T-cell (primary cell): ENCODE results near the gene OLFML1. TPM values are rescaled to one million over a fixed set of nuclear protein-coding genes. Genes with fewer than 3 reads are reported as not detected.

Experiments used
- ATAC-seq, 4 experiments: fragments of 200-7000 bp in 3 of 4; fragments of 150-1000 bp in 1 of 4; cut with Tn5 transposase; replicated peaks in 1 of 4; 1 replicate in 3 of 4; 2 replicates in 1 of 4; pipeline ENCODE4 v1.10.0; 2021; ENCODE audit warnings: moderate library complexity in 3 of 4, mild to moderate bottlenecking in 2 of 4, moderate number of reproducible peaks in 1 of 4
- CTCF ChIA-PET, 2 donors: fragments of 300-600 bp; sonication (Branson Sonifier 250); formaldehyde crosslinking; loops; one replicate each; lab custom pipeline; 2022; ENCODE audit warnings: antibody characterized with exemption in 2 of 2; lab: Charles Lee
- POLR2A ChIA-PET, 2 donors: fragments of 300-600 bp; sonication (Branson Sonifier 250); formaldehyde crosslinking; loops; one replicate each; lab custom pipeline; 2022; ENCODE audit warnings: antibody characterized with exemption in 2 of 2; lab: Charles Lee
- DNase-seq, 35 experiments: peaks; one replicate each; pipeline versions ENCODE4 v3.0.0 to v3.0.0-alpha.2; 2013 to 2023
- H3K27ac ChIP-seq: one replicate; pipeline ENCODE4 v1.5.1; 2013; ENCODE audit warnings: low read length
- H3K27me3 ChIP-seq, 2 experiments: replicated peaks in 1 of 2; 1 replicate in 1 of 2; 2 replicates in 1 of 2; pipeline versions ENCODE4 v1.6.1 to v1.7.0; 2013; ENCODE audit warnings: low read length in 1 of 2, mixed read lengths in 1 of 2; ENCODE audit not compliant: control insufficient read depth in 2 of 2, insufficient read depth in 2 of 2; ENCODE audit errors: extremely low read depth in 1 of 2
- H3K36me3 ChIP-seq, 2 donors: 1 replicate in 1 of 2; 2 replicates in 1 of 2; pipeline versions ENCODE4 v1.6.1 to v1.7.0; 2013; ENCODE audit warnings: low read length in 1 of 2; ENCODE audit not compliant: control insufficient read depth in 2 of 2, insufficient read depth in 1 of 2; ENCODE audit errors: extremely low read depth in 1 of 2
- H3K4me1 ChIP-seq, 2 experiments: 1 replicate in 1 of 2; 2 replicates in 1 of 2; pipeline versions ENCODE4 v1.6.1 to v1.7.0; 2013; ENCODE audit warnings: low read length in 2 of 2, mixed read lengths in 1 of 2; ENCODE audit not compliant: insufficient read depth in 2 of 2, control insufficient read depth in 1 of 2; ENCODE audit errors: extremely low read depth in 1 of 2
- H3K4me3 ChIP-seq, 2 donors: 1 replicate in 1 of 2; 2 replicates in 1 of 2; pipeline versions ENCODE4 v1.5.1 to v1.7.0; 2013; ENCODE audit warnings: mild to moderate bottlenecking in 2 of 2, low read length in 1 of 2, moderate library complexity in 1 of 2; ENCODE audit not compliant: control insufficient read depth in 1 of 2; ENCODE audit errors: extremely low read depth in 1 of 2
- H3K9me3 ChIP-seq: 2 replicates; pipeline ENCODE4 v1.7.0; 2013
- H3K27ac Mint-ChIP-seq, 2 donors: one replicate each; pipeline ENCODE4 v1.8.0; 2020 to 2021; ENCODE audit warnings: mild to moderate bottlenecking in 2 of 2, mixed read lengths in 2 of 2
- H3K27me3 Mint-ChIP-seq, 2 donors: one replicate each; pipeline ENCODE4 v1.8.0; 2021 to 2022; ENCODE audit warnings: mixed read lengths in 2 of 2
- H3K36me3 Mint-ChIP-seq: one replicate; pipeline ENCODE4 v1.8.0; 2021; ENCODE audit warnings: mixed read lengths
- H3K4me1 Mint-ChIP-seq, 3 donors: one replicate each; pipeline ENCODE4 v1.8.0; 2020 to 2022; ENCODE audit warnings: mixed read lengths in 3 of 3, mild to moderate bottlenecking in 1 of 3
- H3K4me3 Mint-ChIP-seq, 3 donors: one replicate each; pipeline ENCODE4 v1.8.0; 2020 to 2022; ENCODE audit warnings: mild to moderate bottlenecking in 3 of 3, mixed read lengths in 3 of 3, moderate library complexity in 3 of 3
- H3K9me3 Mint-ChIP-seq, 3 donors: one replicate each; pipeline ENCODE4 v1.8.0; 2020 to 2022; ENCODE audit warnings: mixed read lengths in 3 of 3
- WGBS: methylation state at CpG from one replicate; pipeline ENCODE4 v1.1.5; 2013; ENCODE audit warnings: missing lambda C conversion rate; ENCODE audit not compliant: insufficient coverage; 5-methylcytosine and 5-hydroxymethylcytosine counted together
- total RNA-seq, 35 experiments: library from RNA in 6 of 35; stranded (reverse) in 6 of 35; fragments of 120-200 nt in 1 of 35; gene quantifications; one replicate each; pipeline versions ENCODE4 v1.2.1 to v1.2.4 and lab custom pipeline; 2013 to 2026

Gene OLFML1
- total RNA-seq, 5 donors from 2014 or later (not counting 1 experiment from before 2014, with no cell fraction given): 0.16 TPM; not detected in 4

- DNase-seq (no peak), ATAC-seq (no peak)
- peaks cover 2 to 27% (median 6%) of the 10 kb centered on the region in 3 donors for H3K4me1 Mint-ChIP-seq
- Histone ChIP-seq H3K9me3 (no peaks in the 10 kb centered on the region), H3K36me3 (peaks cover 5 to 14% of the 10 kb centered on the region in 2 donors), H3K27ac (no peak overlapping the region), H3K4me3 (no peak overlapping the region), H3K4me1 (peaks cover 0 to 6% of the 10 kb centered on the region in 2 experiments), H3K27me3 (peaks cover 0 to 3% of the 10 kb centered on the region in 2 experiments)
- CTCF ChIA-PET: interaction anchor here in 1 of 2 donors (1.5 kb wide), 1 partner anchor 35 kb away, joined by 3 read pairs; no protein-coding TSS in a partner anchor
- 68% methylated on average over 4 of the region's 4 CpGs for WGBS
- H3K9me3 Mint-ChIP-seq: no peaks in the 10 kb centered on the region
- peaks cover 17% of the 10 kb centered on the region for H3K36me3 Mint-ChIP-seq
- H3K27me3 Mint-ChIP-seq: no peaks in the 10 kb centered on the region
- POLR2A ChIA-PET: no interaction called here
- no peak overlapping the region for H3K4me3 Mint-ChIP-seq
- H3K27ac Mint-ChIP-seq: no peak overlapping the region
These were observed 62.4 kb downstream of the OLFML1 start for GRCh38 chr11:7547687-7548086.

DNA sequence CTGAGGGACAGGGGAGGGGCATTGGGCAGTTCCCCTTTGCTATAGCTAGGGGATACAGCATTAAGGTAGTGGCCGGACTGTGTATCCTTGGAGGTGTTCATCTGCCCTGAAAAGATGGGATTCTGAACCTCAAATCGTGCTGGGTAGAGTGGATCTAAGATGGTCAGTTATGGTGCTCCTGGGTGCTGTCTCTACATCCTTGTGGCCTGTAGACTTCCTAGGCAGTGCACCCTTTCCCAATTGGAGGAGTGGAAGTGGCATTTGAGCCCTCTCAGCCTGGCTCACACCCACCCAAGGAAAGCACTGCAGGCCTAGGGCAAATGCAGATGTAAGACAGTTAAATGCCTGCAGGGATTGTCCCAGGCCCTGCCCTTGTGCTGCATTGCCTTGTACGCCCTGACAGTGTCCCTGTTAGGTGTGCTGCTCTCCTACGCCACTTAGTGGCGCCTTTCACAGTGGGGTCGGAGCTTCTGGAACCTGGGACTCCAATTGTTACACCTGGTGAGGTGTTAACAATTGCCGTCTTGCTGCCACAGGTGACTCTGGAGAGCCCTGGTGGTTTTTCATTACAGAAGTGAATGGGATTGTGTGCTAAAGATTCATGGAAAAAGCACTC is 63.5 kb downstream of the OLFML1 start:
- ATAC-seq: peak; percentile 69 to 91 (median 76)
- Histone ChIP-seq H3K36me3 (peaks cover 5 to 14% of the 10 kb centered on the region in 2 donors), H3K4me3 (no peak overlapping the region), H3K9me3 (no peaks in the 10 kb centered on the region), H3K27me3 (peaks cover 0 to 3% of the 10 kb centered on the region in 2 experiments), H3K27ac (no peak overlapping the region), H3K4me1 (peaks cover 0 to 6% of the 10 kb centered on the region in 2 experiments)
- H3K4me1 Mint-ChIP-seq: peaks cover 2 to 21% (median 6%) of the 10 kb centered on the region in 3 donors
- 80% methylated on average over 7 of the region's 7 CpGs for WGBS
- H3K27me3 Mint-ChIP-seq: no peaks in the 10 kb centered on the region
- no peak overlapping the region for H3K4me3 Mint-ChIP-seq
- peaks cover 19% of the 10 kb centered on the region for H3K36me3 Mint-ChIP-seq
- ChIA-PET CTCF (interaction anchor here in 1 of 2 donors (0.7 kb wide), 1 partner anchor 53 kb away, joined by 3 read pairs; no protein-coding TSS in a partner anchor), POLR2A (no interaction called here)
- DNase-seq: peak in 15 of 35 experiments; percentile 2 to 52 (median 20)
- no peak overlapping the region for H3K27ac Mint-ChIP-seq
- no peaks in the 10 kb centered on the region for H3K9me3 Mint-ChIP-seq

- Mint-ChIP-seq H3K9me3 (no peaks in the 10 kb centered on the region), H3K27me3 (no peaks in the 10 kb centered on the region), H3K4me1 (peaks cover 2 to 25% (median 6%) of the 10 kb centered on the region in 3 donors), H3K27ac (no peak overlapping the region), H3K36me3 (peaks cover 21% of the 10 kb centered on the region), H3K4me3 (no peak overlapping the region)
- ATAC-seq (no peak), DNase-seq (no peak)
- H3K4me1 ChIP-seq: peaks cover 0 to 6% of the 10 kb centered on the region in 2 experiments
- CTCF ChIA-PET: interaction anchor here (0.7 to 0.9 kb wide), 2 partner anchors 37 to 54 kb away, joined by 3 read pairs; no protein-coding TSS in a partner anchor
- H3K27me3 ChIP-seq: peaks cover 0 to 3% of the 10 kb centered on the region in 2 experiments
- no peak overlapping the region for H3K27ac ChIP-seq
- no peak overlapping the region for H3K4me3 ChIP-seq
- H3K9me3 ChIP-seq: no peaks in the 10 kb centered on the region
- WGBS: no CpG with 5 or more reads among the region's 4 CpGs
- peaks cover 5 to 14% of the 10 kb centered on the region in 2 donors for H3K36me3 ChIP-seq
- POLR2A ChIA-PET: no interaction called here
These were observed 64.4 kb downstream of the OLFML1 start for GRCh38 chr11:7549681-7550080.

DNA sequence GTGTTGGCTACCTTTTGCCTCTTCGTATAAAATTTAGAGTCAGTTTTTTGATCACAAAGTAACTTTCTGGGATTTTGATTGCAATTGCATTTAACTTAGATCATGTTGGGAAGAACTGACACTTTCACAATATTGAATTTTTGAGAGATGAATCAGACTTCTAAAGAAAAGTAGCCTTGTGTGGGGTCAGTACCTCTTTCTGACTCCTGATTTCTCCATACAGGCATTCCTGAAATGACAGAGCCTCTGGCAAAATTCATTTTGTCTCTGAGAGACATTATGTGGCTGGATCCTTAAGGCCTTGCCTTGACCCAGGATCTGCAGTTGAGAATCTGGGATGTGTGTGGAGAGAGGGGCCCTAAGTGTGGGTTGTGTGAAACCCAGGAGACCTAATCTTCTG is 66.3 kb downstream of the OLFML1 start:
- H3K4me1 ChIP-seq: peaks cover 0 to 6% of the 10 kb centered on the region in 2 experiments
- H3K27ac Mint-ChIP-seq: no peak overlapping the region
- no peak for DNase-seq
- H3K27ac ChIP-seq: no peak overlapping the region
- H3K27me3 ChIP-seq: peaks cover 0 to 3% of the 10 kb centered on the region in 2 experiments
- peaks cover 5 to 10% of the 10 kb centered on the region in 2 donors for H3K36me3 ChIP-seq
- H3K4me3 Mint-ChIP-seq: no peak overlapping the region
- peaks cover 2 to 21% (median 6%) of the 10 kb centered on the region in 3 donors for H3K4me1 Mint-ChIP-seq
- H3K9me3 Mint-ChIP-seq: no peaks in the 10 kb centered on the region
- CTCF ChIA-PET: interaction anchor here in 1 of 2 donors (0.6 kb wide), 1 partner anchor 1257 kb away, joined by 4 read pairs; no protein-coding TSS in a partner anchor
- ATAC-seq: no peak
- H3K4me3 ChIP-seq: no peak overlapping the region
- POLR2A ChIA-PET: no interaction called here
- no peaks in the 10 kb centered on the region for H3K27me3 Mint-ChIP-seq
- peaks cover 25% of the 10 kb centered on the region for H3K36me3 Mint-ChIP-seq
- H3K9me3 ChIP-seq: no peaks in the 10 kb centered on the region
- no CpG with 5 or more reads among the region's 1 CpG for WGBS

- peaks cover 5 to 10% of the 10 kb centered on the region in 2 donors for H3K36me3 ChIP-seq
- 94% methylated on average over 4 of the region's 4 CpGs for WGBS
- H3K27ac ChIP-seq: no peak overlapping the region
- no peaks in the 10 kb centered on the region for H3K9me3 ChIP-seq
- Mint-ChIP-seq H3K4me3 (no peak overlapping the region), H3K36me3 (peaks cover 28% of the 10 kb centered on the region), H3K4me1 (peaks cover 2 to 21% (median 6%) of the 10 kb centered on the region in 3 donors), H3K27me3 (no peaks in the 10 kb centered on the region), H3K27ac (no peak overlapping the region), H3K9me3 (no peaks in the 10 kb centered on the region)
- ChIA-PET POLR2A (no interaction called here), CTCF (no interaction called here)
- DNase-seq: no peak
- peaks cover 0 to 3% of the 10 kb centered on the region in 2 experiments for H3K27me3 ChIP-seq
- no peak overlapping the region for H3K4me3 ChIP-seq
- peaks cover 0 to 6% of the 10 kb centered on the region in 2 experiments for H3K4me1 ChIP-seq
- no peak for ATAC-seq
These were observed 67.4 kb downstream of the OLFML1 start for GRCh38 chr11:7552666-7553065.

DNA sequence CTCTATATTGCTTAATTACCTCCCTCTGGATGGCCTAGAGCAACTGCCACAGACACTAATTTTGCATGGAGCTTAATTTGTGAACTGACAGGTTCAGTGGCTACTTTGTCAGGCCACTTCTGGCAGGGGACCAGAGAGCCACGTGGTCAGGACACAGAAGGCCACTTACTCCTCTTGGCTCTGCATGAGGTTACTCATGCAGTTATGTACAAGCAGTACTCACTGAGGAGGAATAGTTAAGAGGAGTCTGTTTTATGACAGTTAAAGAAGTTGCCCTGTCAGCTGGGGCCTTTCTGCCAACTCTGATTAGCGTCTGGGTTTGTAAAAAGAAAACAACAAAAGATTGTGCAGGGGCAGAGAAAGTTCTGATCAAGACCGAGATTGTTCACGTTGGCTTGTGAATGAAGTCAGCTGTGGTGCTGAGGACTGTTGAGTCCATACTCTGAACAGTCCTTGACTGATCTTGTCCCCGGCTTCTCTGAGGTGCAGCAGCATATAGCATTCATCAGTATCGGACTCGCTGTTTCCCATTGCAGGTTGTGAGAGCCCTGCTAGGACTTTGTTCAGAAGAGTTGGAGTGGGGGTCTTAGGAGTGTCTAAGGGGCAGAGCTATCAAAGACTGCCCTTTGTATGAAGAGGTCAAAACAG is 69.9 kb downstream of the OLFML1 start:
- peaks cover 25% of the 10 kb centered on the region for H3K36me3 Mint-ChIP-seq
- no peak overlapping the region for H3K27ac Mint-ChIP-seq
- ATAC-seq (no peak), DNase-seq (no peak)
- POLR2A ChIA-PET: no interaction called here
- no peak overlapping the region for H3K4me3 Mint-ChIP-seq
- H3K27me3 Mint-ChIP-seq: no peaks in the 10 kb centered on the region
- no peaks in the 10 kb centered on the region for H3K27me3 ChIP-seq
- H3K4me3 ChIP-seq: no peak overlapping the region
- no peaks in the 10 kb centered on the region for H3K9me3 ChIP-seq
- WGBS: 73% methylated on average over 5 of the region's 7 CpGs
- no peak overlapping the region for H3K27ac ChIP-seq
- no peaks in the 10 kb centered on the region for H3K9me3 Mint-ChIP-seq
- H3K36me3 ChIP-seq: peaks cover 5 to 7% of the 10 kb centered on the region in 2 donors
- peaks cover 0 to 21% (median 0%) of the 10 kb centered on the region in 3 donors for H3K4me1 Mint-ChIP-seq
- CTCF ChIA-PET: no interaction called here
- H3K4me1 ChIP-seq: no peaks in the 10 kb centered on the region
